ENCODE results near the gene MTHFD1L.

GRCh38 chr6:151060096-151060765 lies 194.7 kb downstream of the MTHFD1L start:
- TF ChIP-seq POLR2AphosphoS5 (IDR thresholded peaks at IDR 0.05; ENCODE audit: low read depth, low read length) (no peak), TAF1 (IDR thresholded peaks at IDR 0.05; ENCODE audit: low read depth, low read length) (no peak), POU2F2 (IDR thresholded peaks at IDR 0.05; ENCODE audit: low read depth, low read length) (no peak), POLR2A (IDR thresholded peaks at IDR 0.05; ENCODE audit: low read depth, low read length) (no peak), PAX5 (IDR thresholded peaks at IDR 0.05; ENCODE audit: insufficient read depth, low read length, severe bottlenecking) (no peak), SPI1 (IDR thresholded peaks at IDR 0.05; ENCODE audit: low read depth, low read length) (no peak)

Measured in GM12891 (cell line).